GM18507 (cell line): ENCODE measurements around the gene SCN8A.
"Not testable (repeated sequence)": the region's sequence is repeated elsewhere in the genome, so short reads cannot be mapped to it uniquely, and the experiment has no call there.

Experiments
- DNase-seq: peaks from one replicate; pipeline ENCODE4 v3.0.0; 2011; ENCODE audit warnings: low read depth; ENCODE audit not compliant: insufficient read length; ENCODE audit errors: extremely low spot score
- FAIRE-seq: peaks from 2 replicates; lab custom pipeline; 2011; peaks lifted over from hg19 to GRCh38; lab: Jason Lieb, UNC

The SCN8A gene

GRCh38 chr12:51621156-51621922 is 30.3 kb downstream of the SCN8A start:
- FAIRE-seq (no peak), DNase-seq (no peak)

- DNase-seq, result no peak
- FAIRE-seq, result no peak
Measured at GRCh38 chr12:51622564-51622963, 31.5 kb downstream of the SCN8A start.

GRCh38 chr12:51625370-51625769 is 34.3 kb downstream of the SCN8A start:
- FAIRE-seq, result no peak
- DNase-seq, result no peak

- FAIRE-seq, result no peak
Measured at GRCh38 chr12:51626115-51626514, 35.1 kb downstream of the SCN8A start.

GRCh38 chr12:51626629-51627028 is 35.6 kb downstream of the SCN8A start:
- FAIRE-seq (no peak), DNase-seq (no peak)

More at GRCh38 chr12:51626115-51626514, 35.1 kb downstream of the SCN8A start:
- no peak for DNase-seq

- no peak for FAIRE-seq
- no peak for DNase-seq
Measured at GRCh38 chr12:51630256-51630880, 39.3 kb downstream of the SCN8A start.

- DNase-seq (no peak), FAIRE-seq (no peak)
Measured at GRCh38 chr12:51630986-51631385, 40.0 kb downstream of the SCN8A start.

- no peak for DNase-seq
- FAIRE-seq, result no peak
Measured at GRCh38 chr12:51631591-51631990, 40.6 kb downstream of the SCN8A start.

- no peak for DNase-seq
- FAIRE-seq, result no peak
Measured at GRCh38 chr12:51632623-51633022, 41.6 kb downstream of the SCN8A start.

- FAIRE-seq (no peak), DNase-seq (no peak)
Measured at GRCh38 chr12:51635346-51635745, 44.3 kb downstream of the SCN8A start.

GRCh38 chr12:51636581-51636980 is 45.5 kb downstream of the SCN8A start:
- FAIRE-seq (no peak), DNase-seq (no peak)

GRCh38 chr12:51636986-51637385 is 46.0 kb downstream of the SCN8A start:
- FAIRE-seq (no peak), DNase-seq (no peak)

GRCh38 chr12:51639361-51639760 is 48.3 kb downstream of the SCN8A start:
- DNase-seq (no peak), FAIRE-seq (no peak)

- DNase-seq, result no peak
- FAIRE-seq, result no peak
Measured at GRCh38 chr12:51642286-51642685, 51.3 kb downstream of the SCN8A start.

- no peak for DNase-seq
- FAIRE-seq, result no peak
Measured at GRCh38 chr12:51643951-51644350, 52.9 kb downstream of the SCN8A start.

- FAIRE-seq, result not testable (repeated sequence)
Measured at GRCh38 chr12:51644691-51645090, 53.7 kb downstream of the SCN8A start.

GRCh38 chr12:51645961-51646360 is 54.9 kb downstream of the SCN8A start:
- no peak for DNase-seq
- no peak for FAIRE-seq

More at GRCh38 chr12:51644691-51645090, 53.7 kb downstream of the SCN8A start:
- not testable (repeated sequence) for DNase-seq

- FAIRE-seq (no peak), DNase-seq (no peak)
Measured at GRCh38 chr12:51647647-51648046, 56.6 kb downstream of the SCN8A start.

- DNase-seq (no peak), FAIRE-seq (no peak)
Measured at GRCh38 chr12:51653431-51653830, 62.4 kb downstream of the SCN8A start.

GRCh38 chr12:51661199-51661598 is 70.2 kb downstream of the SCN8A start:
- FAIRE-seq (no peak), DNase-seq (no peak)

- no peak for FAIRE-seq
- no peak for DNase-seq
Measured at GRCh38 chr12:51661836-51662235, 70.8 kb downstream of the SCN8A start.
